Osteocyte (in vitro differentiated cells): ENCODE data around the gene EEF1G. TPM values are rescaled to one million over a fixed set of nuclear protein-coding genes. Genes with fewer than 3 reads are reported as not detected.
A peak's percentile ranks its signal among the peaks of the same experiment; 100 is the strongest.

Experiments used
- DNase-seq: peaks from one replicate; pipeline ENCODE4 v3.0.0; 2021; ENCODE audit warnings: mixed read lengths; ENCODE audit not compliant: unreplicated experiment; ENCODE audit errors: extremely low spot score
- H3K27ac Mint-ChIP-seq: one replicate; pipeline ENCODE4 v1.8.0; 2021; ENCODE audit warnings: mild to moderate bottlenecking, mixed read lengths; ENCODE audit not compliant: unreplicated experiment
- H3K27me3 Mint-ChIP-seq: one replicate; pipeline ENCODE4 v1.8.0; 2021; ENCODE audit warnings: mixed read lengths; ENCODE audit not compliant: unreplicated experiment
- H3K36me3 Mint-ChIP-seq: one replicate; pipeline ENCODE4 v1.8.0; 2021; ENCODE audit warnings: mixed read lengths; ENCODE audit not compliant: unreplicated experiment
- H3K4me1 Mint-ChIP-seq: one replicate; pipeline ENCODE4 v1.8.0; 2021; ENCODE audit warnings: mixed read lengths; ENCODE audit not compliant: unreplicated experiment
- H3K4me3 Mint-ChIP-seq: one replicate; pipeline ENCODE4 v1.8.0; 2021; ENCODE audit warnings: mild to moderate bottlenecking, moderate library complexity, mixed read lengths; ENCODE audit not compliant: unreplicated experiment
- H3K9me3 Mint-ChIP-seq: one replicate; pipeline ENCODE4 v1.8.0; 2021; ENCODE audit warnings: mixed read lengths; ENCODE audit not compliant: unreplicated experiment
- total RNA-seq: library from RNA; stranded (reverse); gene quantifications from 2 replicates; pipeline ENCODE4 v1.2.1, GENCODE V29; 2021
- TF ChIP-seq, protein P1 (sequence below): fragments of 200-600 bp; sonication (generic); IDR thresholded peaks from 2 replicates; pipeline ENCODE4 v1.5.0; 2021; ENCODE audit warnings: antibody characterized with exemption, mild to moderate bottlenecking, moderate library complexity

EEF1G gene
- total RNA-seq, 1 donor from 2014 or later, result 1,404 TPM

DNA sequence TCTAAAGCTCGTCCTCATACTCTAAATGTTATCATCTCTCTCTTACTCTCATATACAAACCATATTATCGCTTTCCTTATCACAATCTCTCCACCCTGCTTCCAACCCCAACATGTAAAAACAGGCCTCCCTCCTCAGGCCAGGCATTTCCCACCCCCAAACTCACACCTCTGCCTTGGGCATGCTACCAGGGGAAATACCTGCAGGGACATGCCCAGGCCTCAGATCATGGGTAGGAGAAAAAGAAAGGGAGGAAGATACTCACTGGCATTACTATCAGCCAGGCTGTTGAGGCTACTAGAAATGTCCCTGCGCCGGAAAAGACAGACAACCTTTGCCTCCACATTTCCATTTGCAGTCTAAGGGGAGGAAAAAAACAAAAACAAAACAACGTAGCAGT lies 26.2 kb upstream of the EEF1G start:
- H3K27ac Mint-ChIP-seq, result peak overlapping the region; percentile 96
- DNase-seq, result no peak
- peaks cover 32% of the 10 kb centered on the region for H3K4me1 Mint-ChIP-seq

DNA sequence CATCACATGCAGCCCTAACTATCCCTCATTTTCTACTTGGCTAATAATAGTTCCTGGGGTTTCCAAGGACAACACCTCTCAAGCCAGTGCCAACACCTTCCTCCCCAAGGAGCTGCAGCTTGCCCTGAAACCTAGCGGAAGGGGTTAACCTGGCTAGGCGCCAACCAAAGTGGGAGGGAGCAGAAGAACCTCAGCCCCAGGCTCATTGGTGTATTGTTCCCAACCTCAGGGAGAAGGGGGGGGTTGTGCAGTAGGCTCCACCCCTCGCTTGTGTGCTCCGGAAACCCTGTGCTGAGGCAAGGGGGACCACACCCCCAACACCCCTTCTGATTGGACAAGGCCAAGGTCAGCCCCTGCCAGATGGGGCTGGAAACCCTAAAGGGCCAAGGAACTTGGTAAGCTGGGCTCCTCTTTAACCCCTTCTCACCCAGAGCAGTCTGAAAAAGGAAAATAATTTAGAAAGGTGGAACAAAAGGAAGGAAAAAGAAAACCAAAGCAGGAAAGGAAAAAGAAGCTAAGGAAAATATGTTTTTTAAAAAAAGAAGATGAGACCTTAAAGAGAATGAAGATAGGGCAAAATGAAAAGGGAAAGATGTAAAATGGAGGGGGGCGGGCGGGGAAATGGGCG lies 25.5 kb upstream of the EEF1G start:
- DNase-seq, result peak; percentile 93
- TF ChIP-seq, protein P1, sequence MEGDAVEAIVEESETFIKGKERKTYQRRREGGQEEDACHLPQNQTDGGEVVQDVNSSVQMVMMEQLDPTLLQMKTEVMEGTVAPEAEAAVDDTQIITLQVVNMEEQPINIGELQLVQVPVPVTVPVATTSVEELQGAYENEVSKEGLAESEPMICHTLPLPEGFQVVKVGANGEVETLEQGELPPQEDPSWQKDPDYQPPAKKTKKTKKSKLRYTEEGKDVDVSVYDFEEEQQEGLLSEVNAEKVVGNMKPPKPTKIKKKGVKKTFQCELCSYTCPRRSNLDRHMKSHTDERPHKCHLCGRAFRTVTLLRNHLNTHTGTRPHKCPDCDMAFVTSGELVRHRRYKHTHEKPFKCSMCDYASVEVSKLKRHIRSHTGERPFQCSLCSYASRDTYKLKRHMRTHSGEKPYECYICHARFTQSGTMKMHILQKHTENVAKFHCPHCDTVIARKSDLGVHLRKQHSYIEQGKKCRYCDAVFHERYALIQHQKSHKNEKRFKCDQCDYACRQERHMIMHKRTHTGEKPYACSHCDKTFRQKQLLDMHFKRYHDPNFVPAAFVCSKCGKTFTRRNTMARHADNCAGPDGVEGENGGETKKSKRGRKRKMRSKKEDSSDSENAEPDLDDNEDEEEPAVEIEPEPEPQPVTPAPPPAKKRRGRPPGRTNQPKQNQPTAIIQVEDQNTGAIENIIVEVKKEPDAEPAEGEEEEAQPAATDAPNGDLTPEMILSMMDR, result no peak
- H3K36me3 Mint-ChIP-seq, result peaks cover 45% of the 10 kb centered on the region
- peak overlapping the region; percentile 84 for H3K4me3 Mint-ChIP-seq
- H3K4me1 Mint-ChIP-seq, result peaks cover 32% of the 10 kb centered on the region
- H3K27ac Mint-ChIP-seq, result peak overlapping the region; percentile 96
- H3K27me3 Mint-ChIP-seq, result no peaks in the 10 kb centered on the region
- no peaks in the 10 kb centered on the region for H3K9me3 Mint-ChIP-seq

More for the DNA sequence above, 26.2 kb upstream of the EEF1G start:
- Mint-ChIP-seq H3K9me3 (no peaks in the 10 kb centered on the region), H3K27me3 (no peaks in the 10 kb centered on the region), H3K36me3 (peaks cover 40% of the 10 kb centered on the region), H3K4me3 (peak overlapping the region; percentile 84)
- TF ChIP-seq, protein P1, result no peak

DNA sequence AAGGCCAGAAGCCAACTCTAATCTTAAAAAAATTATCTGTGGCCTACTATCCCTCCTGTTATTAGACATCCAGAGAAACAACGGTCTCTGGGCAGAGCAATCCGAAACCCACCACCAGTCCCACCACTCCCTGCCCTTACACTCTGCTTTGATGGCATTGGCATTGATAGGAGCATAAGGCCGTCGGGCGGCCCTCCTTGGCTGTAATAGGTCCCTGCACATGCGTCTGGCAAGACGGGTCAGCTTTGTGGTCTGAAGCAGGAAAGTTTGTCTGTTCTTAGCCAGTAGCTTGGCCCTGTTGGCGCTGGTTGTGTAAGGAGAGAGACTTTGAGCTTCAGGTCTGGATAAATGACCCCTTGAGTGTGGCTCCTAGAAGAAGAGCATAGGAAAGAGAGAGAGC lies 21.4 kb upstream of the EEF1G start:
- Mint-ChIP-seq H3K4me1 (peaks cover 43% of the 10 kb centered on the region), H3K9me3 (no peaks in the 10 kb centered on the region), H3K36me3 (peaks cover 49% of the 10 kb centered on the region), H3K27me3 (no peaks in the 10 kb centered on the region), H3K4me3 (no peak overlapping the region), H3K27ac (no peak overlapping the region)
- no peak for DNase-seq
- TF ChIP-seq, protein P1, result no peak

- no peaks in the 10 kb centered on the region for H3K27me3 Mint-ChIP-seq
- peak overlapping the region; percentile 57 for H3K4me3 Mint-ChIP-seq
- H3K36me3 Mint-ChIP-seq, result peaks cover 35% of the 10 kb centered on the region
- H3K27ac Mint-ChIP-seq, result peak overlapping the region; percentile 96
- peaks cover 33% of the 10 kb centered on the region for H3K4me1 Mint-ChIP-seq
- no peaks in the 10 kb centered on the region for H3K9me3 Mint-ChIP-seq
- TF ChIP-seq, protein P1, result peak; percentile 58
- no peak for DNase-seq
These were observed 19.8 kb upstream of the EEF1G start for GRCh38 chr11:62593434-62594044.

- Mint-ChIP-seq H3K4me1 (peaks cover 33% of the 10 kb centered on the region), H3K36me3 (peaks cover 31% of the 10 kb centered on the region), H3K9me3 (no peaks in the 10 kb centered on the region), H3K27me3 (no peaks in the 10 kb centered on the region), H3K27ac (peak overlapping the region; percentile 96), H3K4me3 (no peak overlapping the region)
- DNase-seq, result no peak
- TF ChIP-seq, protein P1, result no peak
These were observed 19.3 kb upstream of the EEF1G start for GRCh38 chr11:62592989-62593421.
